Measurements from ENCODE around the gene KRT39.

The KRT39 gene

DNA sequence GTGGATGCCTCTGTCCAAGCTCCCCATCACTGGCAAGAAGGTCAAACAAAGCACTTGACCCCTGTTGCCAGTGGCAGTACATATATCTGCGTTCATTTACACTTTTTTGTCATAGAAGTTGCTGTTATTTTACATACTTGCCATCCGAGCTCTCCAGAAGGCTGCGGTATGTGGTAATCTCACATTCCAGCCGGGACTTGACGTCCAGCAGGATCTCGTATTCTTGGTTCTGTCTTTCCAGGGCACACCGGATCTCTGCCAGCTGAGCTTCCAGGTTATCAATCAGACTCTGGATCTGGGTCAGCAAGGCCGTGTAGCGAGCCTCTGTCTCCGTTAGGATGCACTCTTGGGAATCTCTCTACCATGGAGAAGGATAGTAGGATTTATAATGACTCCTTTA is 6.6 kb downstream of the KRT39 start:
- ATAC-seq: no peak
- H3K27ac Mint-ChIP-seq: no peak overlapping the region
- peaks cover 7% of the 10 kb centered on the region for H3K4me1 Mint-ChIP-seq
- no peaks in the 10 kb centered on the region for H3K9me3 Mint-ChIP-seq
- no peak overlapping the region for H3K4me3 Mint-ChIP-seq
- peaks cover 33% of the 10 kb centered on the region for H3K27me3 Mint-ChIP-seq
- no peaks in the 10 kb centered on the region for H3K36me3 Mint-ChIP-seq

DNA sequence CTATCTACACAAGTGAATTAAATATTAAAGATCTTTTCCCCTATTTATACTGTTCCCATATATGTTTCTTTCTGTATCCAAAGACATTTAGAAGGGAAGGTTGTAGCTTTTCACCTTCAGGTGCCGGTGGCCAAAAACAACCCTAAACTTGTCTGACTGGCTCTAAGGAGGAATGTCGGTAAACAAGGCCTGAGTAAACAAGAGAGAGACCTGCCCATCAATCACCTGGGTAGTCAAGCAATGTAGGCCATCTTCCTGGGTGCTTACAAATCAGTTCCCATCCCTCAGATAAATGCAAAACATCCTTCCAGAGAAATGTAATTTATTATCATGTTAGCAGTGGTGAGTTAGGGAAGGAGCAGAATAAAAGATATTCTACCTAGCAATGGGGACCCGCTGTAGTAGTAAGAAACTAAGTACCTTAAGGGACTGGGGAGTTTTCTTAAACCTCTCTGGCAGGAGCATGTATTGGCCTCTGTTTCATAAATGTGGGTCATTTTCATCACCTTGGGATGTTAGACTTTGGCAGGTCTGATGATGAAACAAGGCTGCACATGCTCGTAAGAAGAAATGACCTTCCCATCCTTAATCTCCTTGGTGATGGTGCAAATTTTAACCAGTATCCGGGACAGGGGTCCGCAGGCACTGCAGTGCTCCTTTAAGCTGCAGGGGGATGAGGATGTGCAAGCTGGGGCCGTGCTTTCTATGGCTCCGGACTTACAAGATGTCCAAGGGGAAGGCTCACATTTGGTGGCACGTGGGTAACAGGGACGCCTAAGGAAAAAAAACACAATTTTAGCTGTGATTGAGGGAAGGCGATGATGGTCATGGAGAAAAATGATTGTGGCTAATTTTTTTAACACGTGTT is 8.4 kb downstream of the KRT39 start:
- Mint-ChIP-seq H3K36me3 (no peaks in the 10 kb centered on the region), H3K9me3 (no peaks in the 10 kb centered on the region)

DNA sequence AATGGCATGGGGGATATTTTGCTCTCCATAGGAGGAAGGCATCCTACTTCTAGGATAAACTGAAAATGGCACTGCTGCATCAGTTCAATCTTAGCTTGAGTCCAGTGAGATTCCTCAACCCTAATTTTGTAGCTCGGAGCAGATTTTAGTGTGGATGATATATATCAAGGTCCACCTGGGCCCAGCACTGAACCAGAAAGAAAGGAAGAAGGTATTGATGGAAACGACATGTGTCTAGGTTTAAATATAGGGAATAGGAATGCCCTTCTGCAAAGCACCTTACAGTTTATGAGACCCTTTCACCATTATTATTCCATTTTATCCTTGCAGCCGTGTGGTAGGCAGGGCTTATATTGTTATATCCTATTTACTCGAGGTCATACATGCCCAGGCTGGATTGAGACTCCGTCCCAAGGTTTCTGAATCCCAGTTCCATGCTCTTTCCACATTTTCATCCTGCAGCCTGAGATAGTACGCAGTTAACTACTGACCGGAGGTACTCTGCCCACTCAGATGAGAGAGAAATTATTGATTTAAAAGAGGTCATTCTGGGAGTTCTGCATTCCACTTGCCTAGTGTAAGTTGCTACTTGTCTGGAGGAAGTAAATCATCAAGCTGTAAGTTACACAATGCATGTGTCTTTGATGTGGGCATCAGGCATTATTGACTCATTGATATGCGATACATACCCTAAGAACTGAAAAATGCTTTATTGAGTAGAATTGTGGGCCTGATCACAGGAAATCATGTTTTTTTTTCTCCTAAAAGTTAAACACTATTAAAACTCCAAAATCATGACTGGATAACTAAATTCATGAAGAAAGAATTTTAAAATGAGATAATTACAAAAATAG is 10.1 kb downstream of the KRT39 start:
- Mint-ChIP-seq H3K4me3 (no peak overlapping the region), H3K36me3 (no peaks in the 10 kb centered on the region), H3K27ac (no peak overlapping the region), H3K27me3 (peaks cover 35% of the 10 kb centered on the region), H3K9me3 (no peaks in the 10 kb centered on the region), H3K4me1 (peaks cover 7% of the 10 kb centered on the region)
- no peak for ATAC-seq

More for the DNA sequence above, 8.4 kb downstream of the KRT39 start:
- Mint-ChIP-seq H3K4me3 (no peak overlapping the region), H3K27me3 (peaks cover 32% of the 10 kb centered on the region), H3K4me1 (peaks cover 7% of the 10 kb centered on the region), H3K27ac (no peak overlapping the region)
- no peak for ATAC-seq

DNA sequence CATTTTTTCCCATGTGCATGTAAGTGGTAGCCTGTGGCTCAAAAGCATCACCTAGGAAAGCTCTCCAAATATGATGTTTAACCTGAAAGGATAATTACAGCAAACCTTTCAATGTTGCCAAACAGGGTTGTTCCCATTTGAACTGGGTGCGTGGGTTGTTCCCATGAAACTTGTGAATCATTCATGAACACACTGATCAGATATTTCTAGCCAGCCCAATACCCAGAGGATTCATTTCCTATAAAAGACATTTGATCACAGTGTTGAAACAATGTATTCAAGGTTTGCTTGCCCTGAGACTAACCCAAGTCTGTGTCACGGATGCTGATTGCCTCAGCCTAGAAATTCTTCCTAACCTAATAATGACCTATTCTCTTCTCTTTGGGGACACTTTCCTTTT is 12.9 kb downstream of the KRT39 start:
- Mint-ChIP-seq H3K27me3 (peaks cover 44% of the 10 kb centered on the region), H3K4me3 (no peak overlapping the region), H3K9me3 (no peaks in the 10 kb centered on the region), H3K4me1 (no peaks in the 10 kb centered on the region), H3K27ac (no peak overlapping the region), H3K36me3 (no peaks in the 10 kb centered on the region)
- ATAC-seq: no peak

DNA sequence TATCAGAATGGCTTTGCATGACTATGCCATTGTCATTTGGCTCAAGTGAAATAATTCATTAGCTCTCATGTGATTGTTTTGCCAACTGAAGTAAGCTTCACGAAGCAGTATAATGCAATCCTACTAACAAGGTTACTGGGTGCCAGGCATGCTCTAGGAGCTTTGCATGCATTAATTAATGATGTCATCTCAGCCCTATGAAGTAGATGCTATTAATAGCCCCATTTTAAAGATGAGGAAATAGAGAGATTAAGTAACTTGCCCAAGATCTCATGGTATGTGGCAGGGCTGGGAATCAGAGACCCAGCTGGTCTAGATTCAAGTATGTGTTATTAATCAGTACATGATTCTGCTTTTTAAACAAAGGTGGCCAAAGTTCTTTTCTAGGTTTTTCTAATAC is 14.1 kb downstream of the KRT39 start:
- Mint-ChIP-seq H3K9me3 (no peaks in the 10 kb centered on the region), H3K27ac (no peak overlapping the region), H3K27me3 (peaks cover 50% of the 10 kb centered on the region), H3K4me3 (no peak overlapping the region), H3K4me1 (no peaks in the 10 kb centered on the region), H3K36me3 (no peaks in the 10 kb centered on the region)
- no peak for ATAC-seq

DNA sequence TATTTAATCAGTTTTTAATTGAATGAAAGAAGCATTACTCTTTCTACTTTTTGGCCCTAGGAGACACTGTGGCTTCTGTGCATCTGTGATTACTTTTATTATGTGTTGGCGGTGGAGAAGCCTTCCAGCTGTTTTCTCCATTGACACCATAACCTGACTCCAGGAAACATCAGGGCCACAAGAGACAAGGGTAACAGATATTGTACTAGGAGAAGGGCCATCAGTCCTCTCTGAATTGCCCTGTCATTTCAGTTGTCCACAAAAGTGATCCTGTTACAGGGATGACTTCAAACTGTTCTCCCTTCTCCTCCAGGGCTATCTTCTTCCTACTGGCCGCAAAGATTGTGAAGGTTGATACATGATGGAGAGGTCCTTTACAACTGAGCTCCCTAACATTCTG is 14.6 kb downstream of the KRT39 start:
- H3K9me3 Mint-ChIP-seq: no peaks in the 10 kb centered on the region
- no peak overlapping the region for H3K4me3 Mint-ChIP-seq
- H3K36me3 Mint-ChIP-seq: no peaks in the 10 kb centered on the region
- no peak overlapping the region for H3K27ac Mint-ChIP-seq
- no peak for ATAC-seq
- H3K27me3 Mint-ChIP-seq: peaks cover 52% of the 10 kb centered on the region
- H3K4me1 Mint-ChIP-seq: no peaks in the 10 kb centered on the region

DNA sequence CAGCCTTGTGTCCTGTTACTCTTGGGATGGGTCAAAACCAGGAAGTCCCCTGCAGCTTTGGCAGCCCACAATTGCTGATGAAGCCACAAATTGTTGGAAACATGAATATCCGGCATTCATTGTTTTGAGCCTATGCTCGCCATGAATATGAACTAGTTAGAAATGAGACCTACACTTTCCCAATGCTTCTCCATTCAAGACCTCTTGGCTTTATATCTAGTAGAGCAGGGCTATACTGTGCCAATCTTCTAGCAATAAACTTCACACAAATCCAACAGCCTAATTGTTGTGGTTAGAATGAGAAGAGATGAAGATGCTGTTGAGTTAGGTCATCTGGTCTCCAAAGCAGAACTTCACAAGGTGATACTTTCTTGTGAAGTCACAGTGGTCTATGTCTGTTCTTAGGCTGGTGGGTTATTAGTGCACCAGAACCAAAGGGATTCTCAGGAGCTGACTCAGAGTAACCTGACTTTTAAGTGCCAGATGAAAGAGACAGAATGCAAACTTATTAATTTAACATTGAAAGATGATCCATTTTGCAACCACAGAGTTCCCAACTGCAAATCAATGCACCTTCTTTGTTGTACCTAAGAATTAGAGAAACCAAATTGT is 15.6 kb downstream of the KRT39 start:
- no peak overlapping the region for H3K4me3 Mint-ChIP-seq
- H3K4me1 Mint-ChIP-seq: no peaks in the 10 kb centered on the region
- no peaks in the 10 kb centered on the region for H3K36me3 Mint-ChIP-seq
- H3K9me3 Mint-ChIP-seq: no peaks in the 10 kb centered on the region
- H3K27me3 Mint-ChIP-seq: peaks cover 59% of the 10 kb centered on the region
- no peak overlapping the region for H3K27ac Mint-ChIP-seq
- ATAC-seq: no peak

DNA sequence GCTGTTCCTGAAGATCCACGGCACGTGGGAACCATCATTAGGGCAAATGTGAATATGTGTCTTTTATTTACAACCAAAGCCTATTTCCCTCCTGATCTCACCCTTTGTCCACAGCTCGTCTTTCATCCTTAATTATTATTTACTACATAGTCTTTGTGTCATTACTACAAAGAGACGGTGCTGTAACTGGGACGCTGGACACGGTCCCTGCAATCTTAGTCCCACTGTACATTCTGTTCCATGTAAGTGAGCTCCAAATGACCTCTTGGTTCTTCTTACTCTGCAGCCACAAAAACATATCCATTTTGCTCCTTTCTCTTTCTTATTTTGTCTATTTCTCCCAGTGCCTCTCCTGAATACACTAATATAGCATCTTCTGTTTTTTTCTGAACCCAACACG is 16.6 kb downstream of the KRT39 start:
- H3K9me3 Mint-ChIP-seq: no peaks in the 10 kb centered on the region
- no peak overlapping the region for H3K27ac Mint-ChIP-seq
- no peak for ATAC-seq
- no peak overlapping the region for H3K4me3 Mint-ChIP-seq
- peaks cover 59% of the 10 kb centered on the region for H3K27me3 Mint-ChIP-seq
- no peaks in the 10 kb centered on the region for H3K4me1 Mint-ChIP-seq
- H3K36me3 Mint-ChIP-seq: no peaks in the 10 kb centered on the region

DNA sequence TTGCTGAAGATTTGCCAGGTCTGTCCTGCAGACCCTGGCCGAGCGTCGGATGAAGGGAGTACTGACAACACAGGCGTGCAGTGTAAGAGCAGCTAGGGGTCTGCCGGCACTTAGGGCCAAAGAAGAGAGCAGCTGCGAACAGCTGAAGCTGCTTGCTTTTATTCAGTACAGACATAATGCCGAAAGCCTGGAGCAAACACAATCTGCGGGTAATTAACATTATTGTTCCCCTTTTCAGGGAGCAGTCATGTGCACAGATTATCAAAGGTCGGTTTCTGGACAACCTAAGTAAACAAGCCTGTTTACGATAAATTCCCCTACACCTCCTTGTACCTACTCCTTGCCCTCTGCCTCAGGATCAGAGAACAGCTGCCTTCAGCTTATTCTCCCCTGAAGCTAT is 17.3 kb downstream of the KRT39 start:
- ATAC-seq: no peak
- Mint-ChIP-seq H3K9me3 (no peaks in the 10 kb centered on the region), H3K36me3 (no peaks in the 10 kb centered on the region), H3K4me1 (no peaks in the 10 kb centered on the region), H3K27ac (no peak overlapping the region), H3K27me3 (peaks cover 65% of the 10 kb centered on the region), H3K4me3 (no peak overlapping the region)

DNA sequence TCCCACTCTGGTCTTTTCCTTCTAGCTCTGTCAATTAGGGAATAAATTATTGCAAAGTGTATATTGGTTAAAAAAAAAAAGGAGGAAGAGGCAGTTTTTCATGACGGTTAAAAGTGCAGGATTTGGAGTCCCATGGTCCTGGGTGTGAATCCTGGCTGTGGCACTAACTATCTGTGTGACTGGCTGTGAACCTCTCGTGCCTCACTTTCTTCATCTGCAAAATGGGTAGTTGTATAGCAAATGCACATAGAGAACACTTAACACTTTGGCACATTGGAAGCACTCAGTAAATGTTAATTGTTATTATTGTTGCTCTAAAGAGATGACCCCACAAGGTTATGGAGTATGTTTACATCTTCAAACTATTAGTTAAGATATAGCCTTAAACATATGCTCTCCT is 18.8 kb downstream of the KRT39 start:
- peaks cover 59% of the 10 kb centered on the region for H3K27me3 Mint-ChIP-seq

DNA sequence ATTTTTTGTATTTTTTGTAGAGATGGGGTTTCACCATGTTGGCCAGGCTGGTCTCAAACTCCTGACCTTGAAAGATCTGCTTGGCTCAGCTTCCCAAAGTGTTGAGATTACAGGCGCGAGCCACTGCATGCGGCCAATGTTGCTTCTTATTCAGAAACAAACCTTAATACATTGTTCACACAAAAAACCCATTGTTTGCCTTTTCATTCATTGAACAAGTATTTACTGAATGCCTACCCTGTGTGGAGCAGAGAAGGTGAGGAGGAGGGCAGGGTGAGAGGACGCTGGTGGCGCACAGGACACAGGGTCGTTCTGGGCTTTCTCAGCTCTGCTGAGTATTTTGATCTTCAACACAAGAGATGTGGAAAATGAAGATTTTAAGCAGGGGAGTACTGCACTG is 21.3 kb downstream of the KRT39 start:
- H3K9me3 Mint-ChIP-seq: peaks cover 7% of the 10 kb centered on the region
- no peaks in the 10 kb centered on the region for H3K4me1 Mint-ChIP-seq
- H3K4me3 Mint-ChIP-seq: no peak overlapping the region
- peaks cover 60% of the 10 kb centered on the region for H3K27me3 Mint-ChIP-seq
- ATAC-seq: no peak
- H3K36me3 Mint-ChIP-seq: no peaks in the 10 kb centered on the region
- no peak overlapping the region for H3K27ac Mint-ChIP-seq

More for the DNA sequence above, 18.8 kb downstream of the KRT39 start:
- H3K4me3 Mint-ChIP-seq: no peak overlapping the region
- no peaks in the 10 kb centered on the region for H3K36me3 Mint-ChIP-seq
- no peaks in the 10 kb centered on the region for H3K4me1 Mint-ChIP-seq
- H3K27ac Mint-ChIP-seq: no peak overlapping the region
- H3K9me3 Mint-ChIP-seq: no peaks in the 10 kb centered on the region
- no peak for ATAC-seq

DNA sequence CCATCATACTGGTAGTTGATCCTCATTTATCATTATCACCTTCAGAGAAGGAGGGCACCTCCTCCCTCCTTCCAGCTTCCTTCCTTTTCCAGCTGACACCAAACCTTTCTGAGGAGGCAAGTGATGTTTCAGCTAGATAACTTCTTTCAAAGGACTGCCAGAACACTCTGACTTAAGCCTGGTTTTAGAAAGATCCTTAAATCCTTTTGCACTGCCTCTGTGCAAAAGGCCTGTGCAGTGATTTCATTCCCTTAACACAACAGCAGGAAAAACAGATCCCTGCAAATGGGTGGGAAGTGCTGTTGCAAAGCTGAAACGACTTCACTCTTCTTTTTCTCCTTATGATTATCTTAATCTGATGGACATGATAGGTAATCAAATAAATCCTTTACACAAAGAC is 22.2 kb downstream of the KRT39 start:
- H3K27ac Mint-ChIP-seq: no peak overlapping the region
- peaks cover 54% of the 10 kb centered on the region for H3K27me3 Mint-ChIP-seq
- peaks cover 7% of the 10 kb centered on the region for H3K9me3 Mint-ChIP-seq
- no peaks in the 10 kb centered on the region for H3K36me3 Mint-ChIP-seq
- H3K4me1 Mint-ChIP-seq: no peaks in the 10 kb centered on the region
- ATAC-seq: no peak
- no peak overlapping the region for H3K4me3 Mint-ChIP-seq

DNA sequence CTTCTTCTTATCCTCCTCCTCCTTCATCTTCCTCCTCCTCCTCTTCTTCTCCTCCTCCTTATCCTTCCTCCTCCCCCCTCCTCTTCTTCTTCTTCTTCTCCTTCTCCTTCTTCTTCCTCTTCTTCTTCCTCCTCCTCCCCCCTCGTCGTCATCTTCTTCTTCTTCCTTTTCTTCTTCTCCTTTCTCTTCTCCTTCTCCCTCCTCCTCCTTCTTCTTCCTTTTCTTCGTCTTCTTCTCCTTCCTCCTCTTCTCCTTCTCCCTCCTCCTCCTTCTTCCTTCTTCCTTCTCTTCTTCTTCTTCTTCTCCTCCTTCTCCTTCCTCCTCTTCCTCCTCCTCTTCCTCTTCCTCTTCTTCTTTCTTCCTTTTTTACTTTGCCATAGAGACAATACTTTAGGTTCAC is 24.2 kb downstream of the KRT39 start:
- Mint-ChIP-seq H3K9me3 (peaks cover 7% of the 10 kb centered on the region), H3K27me3 (peaks cover 49% of the 10 kb centered on the region), H3K27ac (no peak overlapping the region), H3K4me3 (no peak overlapping the region), H3K4me1 (no peaks in the 10 kb centered on the region), H3K36me3 (no peaks in the 10 kb centered on the region)
- ATAC-seq: no peak

DNA sequence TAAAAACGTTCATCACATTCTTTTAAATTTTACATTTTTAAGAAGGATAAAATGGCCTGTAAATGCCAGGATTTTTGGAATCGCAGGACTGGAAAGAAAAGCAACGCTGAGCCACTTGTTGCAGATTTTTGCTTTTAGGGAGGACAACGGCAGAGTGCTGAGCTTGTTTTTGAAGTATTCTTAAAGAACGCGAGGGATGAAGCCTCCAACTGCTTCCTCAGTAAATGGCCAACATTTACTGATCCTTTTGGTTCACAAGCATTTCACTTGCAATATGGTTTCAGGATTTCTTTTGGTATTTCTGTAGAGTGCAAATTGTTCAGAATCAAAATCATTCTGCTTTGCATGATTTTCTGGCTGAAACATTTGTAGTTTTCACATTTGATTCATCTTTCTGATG is 26.5 kb downstream of the KRT39 start:
- Mint-ChIP-seq H3K9me3 (peaks cover 7% of the 10 kb centered on the region), H3K27ac (no peak overlapping the region), H3K4me1 (no peaks in the 10 kb centered on the region), H3K27me3 (peaks cover 49% of the 10 kb centered on the region), H3K36me3 (no peaks in the 10 kb centered on the region), H3K4me3 (no peak overlapping the region)
- ATAC-seq: no peak

DNA sequence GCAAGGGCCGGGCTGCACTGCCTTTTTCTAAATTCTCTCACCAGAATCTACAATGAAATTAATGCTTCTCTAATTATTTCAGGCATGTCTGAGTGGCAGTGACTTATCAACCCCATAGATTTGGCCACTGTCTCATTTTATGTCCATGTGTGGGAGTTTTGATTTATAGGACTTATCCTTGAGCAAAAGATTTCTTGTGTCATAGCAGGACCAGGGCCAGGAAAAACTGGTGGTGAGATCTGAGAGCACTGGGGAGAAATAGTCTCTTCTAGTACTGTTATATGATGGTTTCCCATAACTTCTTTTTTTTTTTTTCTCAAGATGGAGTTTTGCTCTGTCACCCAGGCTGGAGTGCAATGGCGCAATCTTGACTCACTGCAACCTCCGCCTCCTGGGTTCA is 27.8 kb downstream of the KRT39 start:
- Mint-ChIP-seq H3K27ac (no peak overlapping the region), H3K9me3 (peaks cover 7% of the 10 kb centered on the region), H3K27me3 (peaks cover 48% of the 10 kb centered on the region), H3K36me3 (no peaks in the 10 kb centered on the region), H3K4me3 (no peak overlapping the region), H3K4me1 (no peaks in the 10 kb centered on the region)
- no peak for ATAC-seq

Measured in stimulated activated memory B cell treated with anti-CD40 and anti-IgM and Interleukin-4, amounts not matched to agents 10 μg/mL and 1 μg/mL and 100 μg/mL, for 72 hours (primary cell).